NCI-H748 (cell line): ENCODE data around the gene DUSP1.
"Not testable (repeated sequence)": the region's sequence is repeated elsewhere in the genome, so short reads cannot be mapped to it uniquely, and the experiment has no call there.

Experiments used
- DNase-seq: peaks from one replicate; lab custom pipeline; 2025; ENCODE audit not compliant: unreplicated experiment; lab: John Stamatoyannopoulos, UW

The DUSP1 gene

DNA sequence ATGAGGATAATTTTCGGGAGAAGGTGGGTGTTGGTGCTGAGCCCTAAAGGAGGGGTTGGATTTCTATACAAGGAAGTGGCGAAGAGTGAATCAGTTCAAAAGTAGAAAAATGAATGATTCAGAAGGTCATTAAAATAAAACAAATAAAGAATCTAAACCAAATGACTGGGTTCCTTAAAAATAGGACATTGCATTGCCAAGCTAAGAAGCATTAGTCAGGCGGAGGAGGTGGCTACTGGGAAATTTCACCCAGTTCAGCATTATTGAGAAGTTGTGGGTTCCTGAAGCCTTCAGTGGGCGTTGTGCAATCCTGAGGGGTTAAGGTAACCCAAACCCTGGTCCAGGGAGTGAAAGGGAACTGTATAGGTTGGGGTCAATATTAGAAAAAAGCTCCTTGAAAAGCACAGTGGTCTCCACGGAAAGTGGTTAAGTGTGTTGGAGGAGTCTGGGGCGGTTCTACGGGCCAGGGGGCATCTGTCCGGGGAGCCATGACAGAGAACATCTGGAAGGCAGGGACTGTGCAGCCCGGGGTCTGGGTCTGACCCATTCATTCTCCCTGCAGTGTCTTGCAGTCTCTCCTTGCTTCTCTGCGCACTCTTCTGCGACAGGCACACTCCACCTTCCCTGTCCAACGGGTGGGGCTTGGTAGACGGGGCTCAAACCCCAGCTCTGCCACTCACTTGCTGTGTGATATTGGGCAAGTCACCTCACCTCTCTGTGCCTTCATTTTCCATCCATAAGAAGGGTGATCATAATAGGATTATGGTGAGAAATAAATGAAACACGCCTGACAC lies 27.6 kb upstream of the DUSP1 start:
- no peak for DNase-seq

DNA sequence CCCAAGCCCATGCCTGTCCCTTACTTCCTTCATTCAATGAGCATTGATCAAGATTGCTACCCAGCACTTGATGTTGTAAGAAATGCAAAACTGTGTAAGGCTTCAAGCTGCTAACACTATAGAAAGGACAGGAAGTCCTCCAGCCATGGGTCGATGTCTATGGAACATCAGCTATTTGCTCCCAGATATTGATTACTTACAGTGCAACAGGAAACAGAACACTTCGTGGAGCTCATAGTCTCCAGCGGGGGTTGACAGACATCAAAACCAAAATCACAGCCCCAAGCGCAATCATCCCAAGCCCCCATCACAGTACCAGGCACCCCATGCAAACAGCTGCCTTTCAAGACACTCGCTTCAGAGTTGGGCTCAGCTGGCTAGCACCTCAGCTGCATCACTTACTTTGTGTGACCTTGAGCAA lies 26.8 kb upstream of the DUSP1 start:
- no peak for DNase-seq

DNA sequence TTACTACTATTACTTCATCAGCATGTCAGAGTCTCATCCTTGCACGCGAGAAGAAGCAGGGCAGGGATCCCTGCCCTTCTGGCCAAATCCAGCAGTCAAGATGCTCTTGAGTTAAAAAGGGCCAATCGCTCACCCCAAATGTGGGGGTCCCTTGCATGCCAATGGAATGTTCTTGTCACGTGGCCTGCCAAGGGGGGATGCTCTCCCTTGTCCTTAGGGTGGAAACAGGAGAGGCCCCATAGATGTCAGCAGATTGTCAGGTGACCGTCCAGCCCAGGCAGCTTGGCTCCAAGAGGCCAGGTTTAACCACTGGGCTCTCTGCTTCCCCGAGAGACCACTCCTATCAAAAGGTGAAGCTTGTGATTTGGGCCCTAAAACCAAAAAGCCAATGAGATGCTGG lies 25.3 kb upstream of the DUSP1 start:
- DNase-seq, result no peak

DNA sequence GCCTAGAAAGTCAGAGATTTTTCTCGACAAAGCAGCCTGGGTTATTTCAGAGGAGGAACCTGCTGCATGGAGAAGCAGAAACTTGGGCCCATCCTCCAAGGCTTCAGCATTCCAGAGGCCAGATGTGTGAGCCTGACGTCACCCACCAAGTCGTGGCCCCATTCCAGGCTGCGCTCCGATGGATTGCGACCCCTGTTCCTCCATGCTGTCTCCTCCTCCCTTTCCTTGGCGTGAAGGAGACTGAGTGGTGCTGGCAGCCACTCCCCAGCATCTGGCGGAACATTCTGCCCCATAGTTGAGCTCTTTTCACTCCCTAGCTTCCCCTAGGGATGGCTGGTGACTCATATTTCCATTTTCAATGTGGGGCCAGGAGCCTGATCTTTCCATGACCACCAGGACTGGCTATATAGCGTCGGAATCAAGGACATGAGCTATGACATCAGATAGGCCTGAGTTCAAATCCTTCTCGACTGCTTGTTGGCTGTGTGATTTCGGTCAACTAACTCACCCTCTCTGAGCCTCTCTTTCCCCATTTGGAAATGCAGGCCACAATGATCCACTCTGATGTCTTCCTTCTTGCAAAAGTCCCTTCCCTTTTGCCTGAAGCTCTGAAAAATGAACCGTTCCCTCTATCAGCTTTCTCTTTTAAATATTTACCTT lies 24.5 kb upstream of the DUSP1 start:
- no peak for DNase-seq

DNA sequence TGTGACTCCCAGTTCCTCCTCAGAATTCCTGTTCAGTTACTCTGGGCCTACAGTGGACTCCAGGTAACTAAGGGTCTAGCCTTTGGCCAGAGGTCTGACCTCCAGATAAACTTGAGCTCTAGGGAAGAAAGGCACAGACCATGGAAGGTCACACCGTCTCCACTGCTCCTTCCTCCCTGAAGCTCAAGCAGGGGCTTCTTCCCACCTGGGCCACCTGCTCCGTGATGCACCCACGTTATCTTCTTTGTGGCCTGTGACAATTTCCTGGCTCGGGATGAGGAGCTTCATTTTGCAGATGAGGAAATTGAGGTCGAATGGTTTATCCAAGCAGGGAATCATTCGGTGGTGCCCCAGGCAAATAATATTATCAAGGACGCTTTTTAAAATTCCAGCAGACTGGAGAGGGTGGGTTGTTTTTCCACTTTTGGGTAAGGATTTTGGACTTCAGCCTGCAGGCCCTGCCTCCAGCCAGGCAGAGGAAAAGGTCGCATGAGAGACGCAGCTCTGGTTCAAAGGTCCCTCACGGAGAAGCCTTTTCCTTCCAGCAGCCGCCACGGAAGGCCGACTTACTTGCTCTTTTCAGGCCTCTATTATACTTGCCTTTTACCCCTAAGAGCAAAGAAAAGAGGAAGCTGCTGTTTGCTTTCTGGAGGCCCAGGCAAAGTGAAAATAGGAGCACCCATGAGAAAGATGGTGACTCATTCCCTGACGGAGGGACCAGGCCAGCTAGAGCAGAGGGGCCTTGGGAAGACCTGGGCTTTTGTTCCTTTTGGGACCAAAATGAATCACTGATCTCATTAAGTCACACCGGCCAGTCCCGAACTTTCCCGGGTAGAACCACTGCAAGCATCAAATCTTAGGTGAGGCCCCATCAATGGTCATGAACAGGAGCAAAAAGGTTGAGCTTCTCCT lies 22.8 kb upstream of the DUSP1 start:
- DNase-seq, result no peak

DNA sequence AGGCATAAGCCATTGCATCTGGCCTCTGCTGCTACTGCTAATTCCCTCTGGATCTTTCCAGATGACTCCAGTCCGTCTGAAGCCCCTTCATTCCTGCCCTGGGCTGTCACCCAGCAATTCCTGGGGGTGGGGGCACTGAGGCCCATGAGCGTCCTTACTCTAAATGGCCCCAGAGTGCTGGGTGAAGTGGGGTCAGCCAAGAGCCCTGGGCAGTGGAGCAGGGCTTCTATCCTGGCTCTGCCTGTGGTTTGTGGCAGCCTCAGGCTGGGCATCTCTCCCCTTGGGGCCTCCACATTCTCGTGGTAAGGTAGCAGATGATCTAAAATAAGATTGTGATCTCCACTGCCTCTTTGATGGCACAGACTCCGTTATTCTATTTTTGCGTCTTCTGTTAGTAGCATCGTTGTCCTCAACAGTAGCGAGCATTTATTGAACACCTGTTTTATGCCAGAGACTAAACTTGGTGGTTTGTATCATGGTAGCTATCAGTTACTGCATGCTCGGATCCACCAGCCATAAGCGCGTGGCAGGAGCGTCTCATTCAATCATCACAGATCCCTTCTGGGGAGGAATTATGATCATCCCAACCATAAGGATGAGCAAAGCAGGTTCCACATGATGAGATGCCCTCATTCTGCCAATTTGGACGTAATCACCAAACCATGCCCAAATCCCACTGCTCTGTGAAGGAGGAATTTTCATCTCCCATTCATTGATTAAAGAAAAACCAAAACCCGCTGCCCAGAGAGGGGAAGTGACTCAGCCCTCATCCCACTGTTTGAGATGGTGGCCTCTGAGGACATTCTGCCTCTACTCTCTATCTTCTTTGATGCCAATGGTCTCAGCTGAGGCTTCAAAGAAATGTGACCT lies 21.9 kb upstream of the DUSP1 start:
- DNase-seq, result no peak

DNA sequence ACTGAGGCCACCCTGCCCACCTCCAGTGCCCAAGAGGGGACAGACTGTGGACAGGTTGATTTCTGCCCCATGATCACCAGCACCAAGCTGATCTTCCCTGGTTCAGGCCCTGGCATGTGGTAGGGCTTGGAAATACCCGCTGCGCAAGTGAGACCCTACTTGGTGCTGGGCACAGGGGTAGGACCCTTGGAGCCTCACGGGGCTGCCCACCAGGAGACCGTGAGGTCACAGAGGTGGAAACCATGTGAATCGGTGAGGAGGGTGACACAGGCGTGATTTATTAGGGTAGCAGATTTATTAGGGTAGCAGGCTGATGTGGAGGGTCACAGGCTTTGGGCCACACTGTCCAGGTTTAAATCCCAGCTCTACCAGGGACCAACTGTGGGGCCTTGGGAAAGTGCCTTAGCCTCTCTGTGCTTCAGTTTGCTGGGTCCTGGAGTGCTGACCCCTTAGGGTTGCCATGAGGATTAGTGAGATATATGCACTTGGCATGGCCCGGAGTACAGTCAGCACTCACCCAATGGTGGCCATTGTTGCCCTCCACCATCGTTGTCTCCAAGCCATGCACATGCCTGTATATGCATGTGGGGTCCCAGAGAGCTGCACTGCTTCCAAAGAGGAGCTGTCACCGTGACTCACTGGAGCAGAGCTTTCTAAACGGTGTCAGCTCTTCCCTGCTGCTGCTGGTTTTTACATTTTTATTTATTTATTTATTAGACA lies 20.9 kb upstream of the DUSP1 start:
- DNase-seq, result no peak

DNA sequence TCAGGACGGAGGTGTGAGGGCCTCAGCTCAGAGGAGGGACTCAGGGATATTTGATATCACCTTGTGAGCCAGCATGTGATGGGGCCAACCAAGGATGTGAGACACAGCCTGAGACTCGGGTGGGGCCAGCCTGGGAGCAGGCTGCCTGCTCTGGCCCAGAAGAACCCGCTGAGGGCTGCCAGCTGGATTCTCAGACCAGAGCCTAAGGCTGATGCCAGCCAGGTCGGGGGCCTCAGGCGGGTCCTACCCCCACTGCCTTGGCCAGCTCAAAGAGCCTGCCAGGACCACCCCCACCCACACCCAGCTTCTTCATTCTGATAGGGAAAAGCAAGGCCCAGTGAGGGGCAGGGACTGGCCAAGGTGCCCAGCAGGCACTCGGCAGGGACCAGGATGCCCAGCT lies 20.3 kb upstream of the DUSP1 start:
- no peak for DNase-seq

DNA sequence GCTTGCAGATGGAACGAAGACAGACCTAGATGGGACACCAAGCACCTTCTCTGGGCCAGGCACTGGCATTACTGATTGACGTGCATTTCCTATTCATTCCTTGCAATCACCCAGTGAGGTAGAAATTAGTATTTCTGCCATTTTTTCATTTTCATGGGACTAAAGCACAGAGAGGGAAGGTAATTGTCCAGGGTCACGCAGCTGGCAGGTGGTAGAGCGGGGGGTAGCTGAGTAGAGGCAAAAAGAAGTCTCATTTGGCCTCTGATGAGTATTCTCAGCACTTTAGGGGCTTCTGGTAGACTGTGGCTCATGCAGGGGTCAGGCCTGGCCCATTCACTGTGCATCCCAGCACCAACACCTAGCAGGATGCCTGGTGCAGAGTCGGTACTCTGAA lies 19.5 kb upstream of the DUSP1 start:
- no peak for DNase-seq

DNA sequence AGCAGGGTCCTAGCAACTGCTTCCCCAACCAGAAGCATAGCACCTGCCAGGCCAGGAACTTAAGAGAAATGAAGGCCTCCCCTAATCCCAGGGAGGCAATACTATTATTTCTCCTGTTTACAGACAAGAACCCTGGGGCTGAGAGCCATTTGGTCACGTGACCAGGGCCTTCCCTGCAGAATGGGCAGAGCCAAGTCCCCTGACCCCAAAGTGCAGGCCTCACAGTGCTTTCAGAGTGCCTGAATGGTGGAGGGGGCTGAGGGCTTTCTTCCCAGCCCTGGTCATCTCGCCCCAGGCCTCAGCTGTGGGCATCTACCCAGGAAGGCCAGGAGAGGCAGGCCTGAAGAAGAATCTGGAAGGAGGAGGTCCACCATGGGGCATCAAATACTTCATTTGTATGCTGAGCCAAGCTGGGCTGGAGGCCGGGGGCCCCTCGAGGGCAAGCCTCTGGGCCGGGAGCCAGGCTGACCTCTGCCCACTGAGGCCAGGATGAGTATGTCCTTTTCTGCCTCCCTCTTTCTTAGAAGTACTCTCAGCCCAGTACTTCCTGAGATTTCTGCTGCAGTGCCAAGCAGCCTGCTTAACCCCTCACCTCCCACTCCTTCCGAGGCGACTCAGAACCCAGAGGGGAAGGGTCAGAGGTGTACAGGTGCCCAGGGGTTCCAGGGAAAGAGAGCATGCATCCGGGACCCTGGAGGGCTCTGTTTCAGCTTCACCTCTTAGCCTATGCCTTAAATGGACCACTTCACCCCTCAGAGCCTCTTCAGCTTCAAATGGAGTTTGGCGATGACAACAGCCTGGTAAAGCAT lies 18.9 kb upstream of the DUSP1 start:
- DNase-seq, result no peak

DNA sequence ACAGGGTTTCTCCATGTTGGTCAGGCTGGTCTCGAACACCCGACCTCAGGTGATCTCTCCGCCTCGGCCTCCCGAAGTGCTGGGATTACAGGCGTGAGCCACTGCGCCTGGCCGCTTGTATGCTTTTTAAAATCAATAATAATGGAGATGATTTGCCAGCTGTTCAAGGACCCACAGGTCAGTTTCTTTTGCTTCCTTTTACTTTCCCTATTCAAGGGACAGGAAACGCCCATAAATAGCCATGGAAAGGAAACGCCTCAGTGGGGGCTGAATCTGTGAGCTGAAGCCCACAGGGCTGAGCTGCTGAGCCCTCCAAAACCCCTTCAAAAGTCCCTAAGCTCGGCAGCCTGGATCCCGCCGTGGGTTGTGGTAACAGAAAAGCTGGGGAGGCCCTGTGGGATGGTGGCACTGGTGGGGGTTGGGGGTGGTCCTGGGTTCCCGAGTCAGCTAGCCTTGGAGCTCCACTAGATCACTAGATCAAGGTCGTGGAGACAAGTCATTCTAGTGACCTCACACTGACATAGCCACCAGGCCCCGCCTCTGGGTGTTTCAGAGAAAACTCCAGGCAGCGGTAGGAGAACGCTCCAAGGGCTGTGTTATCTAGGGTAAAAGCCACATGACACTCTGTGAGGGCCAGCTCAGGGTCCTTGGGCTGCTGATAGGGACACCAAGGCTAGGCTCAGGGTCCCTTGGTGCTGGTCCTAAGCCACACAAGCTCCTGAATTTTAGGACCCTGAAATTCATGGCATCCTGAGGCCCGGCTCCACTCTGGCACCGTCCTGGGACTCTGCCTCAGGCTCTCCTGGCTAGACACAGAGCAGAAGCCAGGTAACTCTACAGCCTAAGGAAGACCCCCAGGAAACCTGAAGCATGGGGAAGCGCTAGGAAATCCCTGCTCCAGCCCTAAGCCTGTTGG lies 18.0 kb upstream of the DUSP1 start:
- DNase-seq, result no peak

DNA sequence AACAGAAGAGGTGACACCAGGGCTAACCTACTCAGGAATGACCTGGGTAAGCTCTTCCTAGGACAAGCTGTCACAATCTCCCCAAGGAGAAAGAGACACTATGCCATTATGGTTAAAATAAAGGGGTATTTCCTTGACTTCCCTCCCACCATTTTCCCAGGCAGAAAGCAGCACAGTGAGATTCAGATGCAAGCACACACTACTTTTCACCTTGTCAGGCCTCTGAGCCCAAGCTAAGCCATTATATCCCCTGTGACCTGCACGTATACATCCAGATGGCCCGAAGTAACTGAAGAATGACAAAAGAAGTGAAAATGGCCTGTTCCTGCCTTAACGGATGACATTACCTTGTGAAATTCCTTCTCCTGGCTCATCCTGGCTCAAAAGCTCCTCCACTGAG lies 16.5 kb upstream of the DUSP1 start:
- DNase-seq, result not testable (repeated sequence)

DNA sequence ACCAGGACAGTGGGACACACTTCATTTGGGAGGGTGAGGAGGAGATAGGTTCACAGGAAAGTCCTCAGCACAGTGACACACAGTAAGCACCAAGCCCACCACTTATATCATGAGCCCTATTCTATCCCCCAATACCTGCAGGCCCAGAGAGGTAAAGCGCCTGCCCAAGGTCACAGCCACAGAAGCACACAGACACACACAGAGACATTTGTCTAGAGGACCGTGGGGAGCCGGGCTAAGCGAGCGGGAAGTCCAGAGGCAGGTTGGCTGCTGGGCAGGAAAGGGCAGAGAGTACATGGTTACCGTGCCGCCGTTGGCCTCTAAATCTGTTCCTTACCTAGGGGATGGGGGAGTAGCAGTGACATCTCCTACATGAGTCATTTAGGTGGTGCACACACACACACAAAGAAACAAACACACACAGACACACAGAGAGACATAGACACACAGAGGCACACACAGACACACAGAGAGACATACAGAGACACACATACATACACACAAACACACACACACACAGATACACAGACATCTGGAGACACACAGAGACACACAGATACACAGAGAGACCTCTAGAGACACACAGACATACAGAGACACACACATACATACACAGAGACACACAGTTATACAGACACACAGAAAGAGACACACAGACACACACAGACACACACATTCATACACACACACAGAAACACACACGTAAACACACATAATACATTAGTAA lies 15.9 kb upstream of the DUSP1 start:
- DNase-seq, result no peak

DNA sequence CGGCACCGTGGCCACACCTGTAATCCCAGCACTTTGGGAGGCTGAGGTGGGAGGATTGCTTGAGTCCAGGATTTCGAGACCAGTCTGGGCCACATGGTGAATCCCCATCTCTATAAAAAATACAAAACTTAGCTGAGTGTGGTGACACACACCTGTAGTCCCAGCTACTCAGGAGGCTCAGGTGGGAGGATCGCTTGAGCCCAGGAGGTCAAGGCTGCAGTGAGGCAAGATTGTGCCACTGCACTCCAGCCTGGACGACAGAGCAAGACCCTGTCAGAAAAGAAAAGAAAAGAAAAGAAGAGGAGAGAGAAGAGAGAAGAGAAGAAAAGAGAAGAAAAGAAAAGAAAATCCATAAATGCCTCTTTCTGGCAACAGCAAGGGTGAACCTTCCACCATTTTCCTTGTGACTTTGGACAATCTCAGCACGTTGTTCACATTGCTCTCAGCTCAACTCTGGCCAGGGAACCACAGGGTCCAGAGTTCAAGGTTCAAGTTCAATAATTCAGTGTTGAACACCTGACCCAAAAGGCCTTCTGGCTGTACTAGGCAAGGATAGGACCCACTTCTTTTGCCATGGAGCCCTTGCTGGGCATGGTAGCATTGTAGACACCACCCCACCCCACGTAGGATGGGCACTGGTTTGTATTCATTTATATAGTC lies 14.6 kb upstream of the DUSP1 start:
- DNase-seq, result no peak

DNA sequence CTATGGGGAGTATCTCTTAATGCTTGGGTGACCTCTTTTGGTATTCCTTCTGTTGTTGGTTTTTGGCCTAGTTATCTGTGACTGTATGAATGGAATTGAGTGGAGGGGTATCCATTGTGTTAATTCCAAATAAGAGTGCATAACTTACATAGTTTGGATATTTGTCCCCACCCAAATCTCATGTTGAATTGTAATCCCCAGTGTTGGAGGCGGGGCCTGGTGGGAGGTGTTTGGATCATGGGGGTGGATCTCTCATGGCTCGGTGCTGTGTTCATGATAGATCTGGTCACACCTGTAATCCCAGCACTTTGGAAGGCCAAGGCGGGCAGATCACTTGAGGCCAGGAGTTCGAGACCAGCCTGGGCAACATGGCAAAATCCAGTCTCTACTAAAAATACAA lies 13.2 kb upstream of the DUSP1 start:
- not testable (repeated sequence) for DNase-seq

DNA sequence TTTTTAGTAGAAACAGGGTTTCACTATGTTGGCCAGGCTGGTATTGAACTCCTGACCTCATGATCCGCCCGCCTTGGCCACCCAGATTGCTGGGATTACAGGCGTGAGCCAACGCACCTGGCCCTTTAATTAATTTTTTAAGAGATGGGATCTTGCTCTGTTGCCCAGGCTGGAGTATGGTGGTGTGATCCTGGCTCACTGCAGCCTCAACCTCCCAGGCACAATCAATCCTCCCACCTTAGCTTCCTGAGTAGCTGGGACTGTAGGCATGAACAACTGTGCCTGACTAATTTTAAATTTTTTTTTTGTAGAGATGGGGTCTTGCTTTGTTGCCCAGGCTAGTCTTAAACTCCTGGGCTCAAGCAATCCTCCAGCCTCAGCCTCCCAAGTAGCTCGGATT lies 12.3 kb upstream of the DUSP1 start:
- DNase-seq, result not testable (repeated sequence)
